GM23338 (cell line): Measurements from ENCODE around the gene TMA7B. TPM values are rescaled to one million over a fixed set of nuclear protein-coding genes. Genes with fewer than 3 reads are reported as not detected.

Experiments
- ATAC-seq: fragments of 200-7000 bp; cut with Tn5 transposase; 3 replicates; pipeline ENCODE4 v1.9.1; 2020
- DNase-seq: peaks from one replicate; pipeline ENCODE4 v3.0.0-alpha.2; 2015; ENCODE audit warnings: low spot score
- H2AFZ ChIP-seq: fragments of 200-600 bp; sonication (generic); 2 replicates; pipeline ENCODE4 v1.8.0; 2016; ENCODE audit warnings: antibody characterized with exemption, mild to moderate bottlenecking, moderate library complexity
- H3F3A ChIP-seq: fragments of 200-600 bp; sonication (generic); replicated peaks from 2 replicates; pipeline ENCODE4 v1.8.0; 2017; ENCODE audit warnings: antibody characterized with exemption, mixed run types, low read depth
- H3K27ac ChIP-seq: fragments of 200-600 bp; sonication (generic); 2 replicates; pipeline ENCODE4 v1.6.1; 2016; ENCODE audit warnings: low read depth
- H3K27me3 ChIP-seq: fragments of 200-600 bp; sonication (generic); 2 replicates; pipeline ENCODE4 v1.8.0; 2016; ENCODE audit warnings: mild to moderate bottlenecking, mixed run types, moderate library complexity; ENCODE audit not compliant: insufficient read depth
- H3K36me3 ChIP-seq: fragments of 200-600 bp; sonication (generic); 2 replicates; pipeline ENCODE4 v1.8.0; 2016; ENCODE audit warnings: mild to moderate bottlenecking; ENCODE audit not compliant: insufficient read depth
- H3K4me1 ChIP-seq: fragments of 200-600 bp; sonication (generic); 2 replicates; pipeline ENCODE4 v1.8.0; 2016; ENCODE audit warnings: mild to moderate bottlenecking, moderate library complexity; ENCODE audit not compliant: insufficient read depth
- H3K4me2 ChIP-seq: fragments of 200-600 bp; sonication (generic); 2 replicates; pipeline ENCODE4 v1.7.1; 2017; ENCODE audit warnings: mixed run types
- H3K4me3 ChIP-seq: fragments of 200-600 bp; sonication (generic); 2 replicates; pipeline ENCODE4 v1.6.1; 2016; ENCODE audit warnings: mixed run types
- H3K79me2 ChIP-seq: fragments of 200-600 bp; sonication (generic); replicated peaks from 2 replicates; pipeline ENCODE4 v1.8.0; 2017; ENCODE audit warnings: mild to moderate bottlenecking; ENCODE audit not compliant: insufficient read depth
- H3K9me2 ChIP-seq: fragments of 200-600 bp; sonication (generic); 2 replicates; pipeline ENCODE4 v1.8.0; 2017; ENCODE audit not compliant: insufficient read depth
- H4K20me1 ChIP-seq: fragments of 200-600 bp; sonication (generic); replicated peaks from 2 replicates; pipeline ENCODE4 v1.8.0; 2017; ENCODE audit warnings: mild to moderate bottlenecking; ENCODE audit not compliant: insufficient read depth
- H3K27ac Mint-ChIP-seq: 2 replicates; pipeline ENCODE4 v1.8.0; 2020; ENCODE audit warnings: inconsistent platforms, mild to moderate bottlenecking, moderate library complexity, mixed read lengths
- H3K27me3 Mint-ChIP-seq: 3 replicates; pipeline ENCODE4 v1.8.0; 2022; ENCODE audit warnings: low read depth, mild to moderate bottlenecking, moderate library complexity, mixed read lengths, inconsistent platforms; ENCODE audit not compliant: insufficient read depth, poor library complexity
- H3K36me3 Mint-ChIP-seq: 3 replicates; pipeline ENCODE4 v1.8.0; 2021; ENCODE audit warnings: low read depth, mild to moderate bottlenecking, inconsistent platforms, moderate library complexity, mixed read lengths
- H3K4me1 Mint-ChIP-seq: 3 replicates; pipeline ENCODE4 v1.8.0; 2020; ENCODE audit warnings: mild to moderate bottlenecking, inconsistent platforms, mixed read lengths
- H3K4me3 Mint-ChIP-seq: 3 replicates; pipeline ENCODE4 v1.8.0; 2021; ENCODE audit warnings: moderate library complexity, mild to moderate bottlenecking, inconsistent platforms, mixed read lengths
- H3K9me3 Mint-ChIP-seq: 3 replicates; pipeline ENCODE4 v1.8.0; 2020; ENCODE audit warnings: moderate library complexity, mild to moderate bottlenecking, inconsistent platforms, mixed read lengths
- CREB1 ChIP-seq: fragments of 250-450 bp; sonication (Bioruptor Pico); IDR thresholded peaks from 2 replicates; pipeline ENCODE4 v1.5.0; 2020; ENCODE audit warnings: low read depth, mild to moderate bottlenecking, moderate library complexity
- EZH2phosphoT487 ChIP-seq: fragments of 200-600 bp; sonication (generic); IDR thresholded peaks from one replicate; pipeline ENCODE4 v1.8.1; 2018; ENCODE audit warnings: antibody characterized with exemption; ENCODE audit not compliant: unreplicated experiment
- ZNF331 ChIP-seq: fragments of 250-450 bp; sonication (Bioruptor Pico); IDR thresholded peaks from 2 replicates; pipeline ENCODE4 v1.5.0; 2020; ENCODE audit warnings: low read depth, mild to moderate bottlenecking, moderate library complexity
- polyA plus RNA-seq: library from polyadenylated mRNA; unstranded; fragments of >200 nt; fragmentation: Nextera tagmentation; extraction: Ambion mirVana; gene quantifications from 2 replicates; pipeline ENCODE4 v1.2.1, GENCODE V29; 2016
- total RNA-seq: library from RNA; depleted of rRNA; stranded (reverse); fragments of >200 nt; shearing (Covaris generic); gene quantifications from 2 replicates; pipeline ENCODE4 v1.2.3, GENCODE V29; 2014
- TF ChIP-seq, protein P1 (sequence below), 2 experiments: fragments of 200-600 bp in 1 of 2; sonication (generic) in 1 of 2; conservative IDR thresholded peaks; 2 replicates each; pipeline versions ENCODE4 v1.5.1 to v1.6.1; 2016 to 2017; ENCODE audit warnings: antibody characterized with exemption in 2 of 2, low read depth in 2 of 2, mild to moderate bottlenecking in 2 of 2, moderate library complexity in 1 of 2
- TF ChIP-seq, protein P2 (sequence below): fragments of 250-450 bp; sonication (Bioruptor Pico); IDR thresholded peaks from 2 replicates; pipeline ENCODE4 v1.5.0; 2020; ENCODE audit warnings: mild to moderate bottlenecking, moderate library complexity

TMA7B gene
- total and polyA plus RNA-seq, 2 experiments from 2014 or later: not detected

DNA sequence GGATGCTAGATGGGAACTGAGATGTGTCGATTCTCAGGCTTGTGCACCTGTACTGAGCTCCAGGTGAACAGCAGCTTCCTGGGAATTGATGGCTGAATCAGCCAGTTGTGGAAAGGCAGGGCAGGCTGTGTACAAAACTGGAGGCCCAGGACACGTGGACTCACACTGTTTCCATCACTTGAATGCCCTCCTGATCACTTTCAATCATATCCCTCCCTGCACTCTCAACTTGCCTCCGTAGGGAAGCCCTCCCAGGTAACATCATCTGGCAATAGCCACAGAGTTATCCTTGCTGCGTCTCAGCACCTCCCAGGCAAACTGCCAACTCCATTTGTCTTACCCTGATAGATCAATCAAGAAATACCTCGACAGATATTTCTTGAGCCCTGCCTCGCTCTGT, 44.6 kb downstream of the TMA7B start:
- no peaks in the 10 kb centered on the region for H3K9me2 ChIP-seq
- Mint-ChIP-seq H3K27ac (no peak overlapping the region), H3K4me3 (no peak overlapping the region), H3K9me3 (no peaks in the 10 kb centered on the region; the same call in 2 of the 3 replicates), H3K27me3 (peaks cover 17% of the 10 kb centered on the region), H3K4me1 (peaks cover 82% of the 10 kb centered on the region), H3K36me3 (peaks cover 13% of the 10 kb centered on the region)
- no peak overlapping the region for H3K4me2 ChIP-seq
- no peak overlapping the region for H3K4me3 ChIP-seq
- H3K4me1 ChIP-seq: peaks cover 61% of the 10 kb centered on the region
- H3K79me2 ChIP-seq: peaks cover 56% of the 10 kb centered on the region
- no peak overlapping the region for H2AFZ ChIP-seq
- peaks cover 27% of the 10 kb centered on the region for H4K20me1 ChIP-seq
- ATAC-seq (no peak), DNase-seq (no peak)
- no peaks in the 10 kb centered on the region for H3K27me3 ChIP-seq
- no peak for TF ChIP-seq EZH2phosphoT487
- TF ChIP-seq, protein P1, sequence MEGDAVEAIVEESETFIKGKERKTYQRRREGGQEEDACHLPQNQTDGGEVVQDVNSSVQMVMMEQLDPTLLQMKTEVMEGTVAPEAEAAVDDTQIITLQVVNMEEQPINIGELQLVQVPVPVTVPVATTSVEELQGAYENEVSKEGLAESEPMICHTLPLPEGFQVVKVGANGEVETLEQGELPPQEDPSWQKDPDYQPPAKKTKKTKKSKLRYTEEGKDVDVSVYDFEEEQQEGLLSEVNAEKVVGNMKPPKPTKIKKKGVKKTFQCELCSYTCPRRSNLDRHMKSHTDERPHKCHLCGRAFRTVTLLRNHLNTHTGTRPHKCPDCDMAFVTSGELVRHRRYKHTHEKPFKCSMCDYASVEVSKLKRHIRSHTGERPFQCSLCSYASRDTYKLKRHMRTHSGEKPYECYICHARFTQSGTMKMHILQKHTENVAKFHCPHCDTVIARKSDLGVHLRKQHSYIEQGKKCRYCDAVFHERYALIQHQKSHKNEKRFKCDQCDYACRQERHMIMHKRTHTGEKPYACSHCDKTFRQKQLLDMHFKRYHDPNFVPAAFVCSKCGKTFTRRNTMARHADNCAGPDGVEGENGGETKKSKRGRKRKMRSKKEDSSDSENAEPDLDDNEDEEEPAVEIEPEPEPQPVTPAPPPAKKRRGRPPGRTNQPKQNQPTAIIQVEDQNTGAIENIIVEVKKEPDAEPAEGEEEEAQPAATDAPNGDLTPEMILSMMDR (conservative IDR thresholded peaks at IDR 0.05; ENCODE audit: low read depth in 2 of 2): no peak
- TF ChIP-seq CREB1 (CRISPR knock-in tag): no peak
- TF ChIP-seq, protein P2, sequence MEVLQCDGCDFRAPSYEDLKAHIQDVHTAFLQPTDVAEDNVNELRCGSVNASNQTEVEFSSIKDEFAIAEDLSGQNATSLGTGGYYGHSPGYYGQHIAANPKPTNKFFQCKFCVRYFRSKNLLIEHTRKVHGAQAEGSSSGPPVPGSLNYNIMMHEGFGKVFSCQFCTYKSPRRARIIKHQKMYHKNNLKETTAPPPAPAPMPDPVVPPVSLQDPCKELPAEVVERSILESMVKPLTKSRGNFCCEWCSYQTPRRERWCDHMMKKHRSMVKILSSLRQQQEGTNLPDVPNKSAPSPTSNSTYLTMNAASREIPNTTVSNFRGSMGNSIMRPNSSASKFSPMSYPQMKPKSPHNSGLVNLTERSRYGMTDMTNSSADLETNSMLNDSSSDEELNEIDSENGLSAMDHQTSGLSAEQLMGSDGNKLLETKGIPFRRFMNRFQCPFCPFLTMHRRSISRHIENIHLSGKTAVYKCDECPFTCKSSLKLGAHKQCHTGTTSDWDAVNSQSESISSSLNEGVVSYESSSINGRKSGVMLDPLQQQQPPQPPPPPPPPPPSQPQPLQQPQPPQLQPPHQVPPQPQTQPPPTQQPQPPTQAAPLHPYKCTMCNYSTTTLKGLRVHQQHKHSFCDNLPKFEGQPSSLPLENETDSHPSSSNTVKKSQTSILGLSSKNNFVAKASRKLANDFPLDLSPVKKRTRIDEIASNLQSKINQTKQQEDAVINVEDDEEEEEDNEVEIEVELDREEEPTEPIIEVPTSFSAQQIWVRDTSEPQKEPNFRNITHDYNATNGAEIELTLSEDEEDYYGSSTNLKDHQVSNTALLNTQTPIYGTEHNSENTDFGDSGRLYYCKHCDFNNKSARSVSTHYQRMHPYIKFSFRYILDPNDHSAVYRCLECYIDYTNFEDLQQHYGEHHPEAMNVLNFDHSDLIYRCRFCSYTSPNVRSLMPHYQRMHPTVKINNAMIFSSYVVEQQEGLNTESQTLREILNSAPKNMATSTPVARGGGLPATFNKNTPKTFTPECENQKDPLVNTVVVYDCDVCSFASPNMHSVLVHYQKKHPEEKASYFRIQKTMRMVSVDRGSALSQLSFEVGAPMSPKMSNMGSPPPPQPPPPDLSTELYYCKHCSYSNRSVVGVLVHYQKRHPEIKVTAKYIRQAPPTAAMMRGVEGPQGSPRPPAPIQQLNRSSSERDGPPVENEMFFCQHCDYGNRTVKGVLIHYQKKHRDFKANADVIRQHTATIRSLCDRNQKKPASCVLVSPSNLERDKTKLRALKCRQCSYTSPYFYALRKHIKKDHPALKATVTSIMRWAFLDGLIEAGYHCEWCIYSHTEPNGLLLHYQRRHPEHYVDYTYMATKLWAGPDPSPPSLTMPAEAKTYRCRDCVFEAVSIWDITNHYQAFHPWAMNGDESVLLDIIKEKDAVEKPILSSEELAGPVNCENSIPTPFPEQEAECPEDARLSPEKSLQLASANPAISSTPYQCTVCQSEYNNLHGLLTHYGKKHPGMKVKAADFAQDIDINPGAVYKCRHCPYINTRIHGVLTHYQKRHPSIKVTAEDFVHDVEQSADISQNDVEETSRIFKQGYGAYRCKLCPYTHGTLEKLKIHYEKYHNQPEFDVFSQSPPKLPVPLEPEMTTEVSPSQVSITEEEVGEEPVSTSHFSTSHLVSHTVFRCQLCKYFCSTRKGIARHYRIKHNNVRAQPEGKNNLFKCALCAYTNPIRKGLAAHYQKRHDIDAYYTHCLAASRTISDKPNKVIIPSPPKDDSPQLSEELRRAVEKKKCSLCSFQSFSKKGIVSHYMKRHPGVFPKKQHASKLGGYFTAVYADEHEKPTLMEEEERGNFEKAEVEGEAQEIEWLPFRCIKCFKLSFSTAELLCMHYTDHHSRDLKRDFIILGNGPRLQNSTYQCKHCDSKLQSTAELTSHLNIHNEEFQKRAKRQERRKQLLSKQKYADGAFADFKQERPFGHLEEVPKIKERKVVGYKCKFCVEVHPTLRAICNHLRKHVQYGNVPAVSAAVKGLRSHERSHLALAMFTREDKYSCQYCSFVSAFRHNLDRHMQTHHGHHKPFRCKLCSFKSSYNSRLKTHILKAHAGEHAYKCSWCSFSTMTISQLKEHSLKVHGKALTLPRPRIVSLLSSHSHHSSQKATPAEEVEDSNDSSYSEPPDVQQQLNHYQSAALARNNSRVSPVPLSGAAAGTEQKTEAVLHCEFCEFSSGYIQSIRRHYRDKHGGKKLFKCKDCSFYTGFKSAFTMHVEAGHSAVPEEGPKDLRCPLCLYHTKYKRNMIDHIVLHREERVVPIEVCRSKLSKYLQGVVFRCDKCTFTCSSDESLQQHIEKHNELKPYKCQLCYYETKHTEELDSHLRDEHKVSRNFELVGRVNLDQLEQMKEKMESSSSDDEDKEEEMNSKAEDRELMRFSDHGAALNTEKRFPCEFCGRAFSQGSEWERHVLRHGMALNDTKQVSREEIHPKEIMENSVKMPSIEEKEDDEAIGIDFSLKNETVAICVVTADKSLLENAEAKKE (CRISPR knock-in tag): no peak
- TF ChIP-seq ZNF331 (CRISPR knock-in tag): no peak
- H3K36me3 ChIP-seq: no peaks in the 10 kb centered on the region
- peaks cover 9% of the 10 kb centered on the region; the same call in 1 of the 2 replicates for H3F3A ChIP-seq
- no peak overlapping the region for H3K27ac ChIP-seq
